ENCODE results near the gene JARID2.

The JARID2 gene

DNA sequence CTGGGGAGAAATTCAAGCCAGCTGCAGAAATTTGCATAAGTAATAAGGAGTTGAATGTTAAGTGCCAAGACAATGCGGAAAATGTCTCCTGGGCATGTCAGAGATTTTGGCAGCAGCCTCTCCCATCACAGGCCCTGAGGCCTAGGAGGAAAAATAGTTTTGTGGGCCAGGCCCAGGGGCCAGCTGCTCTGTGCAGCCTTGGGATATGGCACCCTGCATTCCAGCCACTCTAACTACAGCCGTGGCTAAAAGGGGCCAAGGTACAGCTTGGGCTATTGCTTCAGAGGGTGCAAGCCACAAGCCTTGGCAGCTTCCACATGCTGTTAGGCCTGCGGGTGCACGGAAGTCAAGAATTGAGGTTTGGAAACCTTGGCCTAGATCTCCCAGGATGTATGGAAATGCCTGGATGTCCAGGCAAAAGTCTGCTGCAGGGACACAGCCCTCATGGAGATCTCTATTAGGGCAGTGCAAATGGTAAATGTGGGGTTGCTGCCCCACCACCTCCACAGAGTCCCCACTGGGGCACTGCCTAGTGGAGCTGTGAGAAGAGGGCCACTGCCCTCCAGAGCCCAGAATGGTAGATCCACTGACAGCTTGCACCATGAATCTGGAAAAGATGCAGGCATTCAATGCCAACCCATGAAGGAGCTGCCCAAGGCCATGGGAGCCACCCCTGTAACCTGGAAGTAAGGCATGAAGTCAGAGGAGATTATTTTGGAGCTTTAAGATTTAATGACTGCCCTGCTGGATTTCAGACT is 290.5 kb downstream of the JARID2 start:
- Histone ChIP-seq H3K27ac (ENCODE audit: low read depth, low read length) (no peak overlapping the region), H3K79me2 (ENCODE audit: insufficient read depth, low read length) (peaks cover 27% of the 10 kb centered on the region), H3K9ac (ENCODE audit: low read length) (no peak overlapping the region), H3K9me3 (ENCODE audit: insufficient read depth, low read length) (no peaks in the 10 kb centered on the region), H3K27me3 (ENCODE audit: low read length) (no peaks in the 10 kb centered on the region), H2AFZ (ENCODE audit: low read depth, low read length, severe bottlenecking) (no peak overlapping the region), H3F3A (ENCODE audit: insufficient read depth) (no peaks in the 10 kb centered on the region), H3K9me2 (replicated peaks; ENCODE audit: insufficient read depth, low read length) (no peaks in the 10 kb centered on the region), H3K4me3 (ENCODE audit: insufficient read depth, low read length, poor library complexity, severe bottlenecking) (no peak overlapping the region), H3K4me2 (ENCODE audit: low read depth, low read length, poor library complexity, severe bottlenecking) (no peak overlapping the region), H3K36me3 (ENCODE audit: low read length) (no peaks in the 10 kb centered on the region), H4K20me1 (ENCODE audit: low read depth, low read length) (peaks cover 12% of the 10 kb centered on the region; the same call in 1 of the 2 replicates)
- TF ChIP-seq EZH2phosphoT487 (conservative IDR thresholded peaks at IDR 0.05; ENCODE audit: low read length) = no peak
- TF ChIP-seq, protein P1, sequence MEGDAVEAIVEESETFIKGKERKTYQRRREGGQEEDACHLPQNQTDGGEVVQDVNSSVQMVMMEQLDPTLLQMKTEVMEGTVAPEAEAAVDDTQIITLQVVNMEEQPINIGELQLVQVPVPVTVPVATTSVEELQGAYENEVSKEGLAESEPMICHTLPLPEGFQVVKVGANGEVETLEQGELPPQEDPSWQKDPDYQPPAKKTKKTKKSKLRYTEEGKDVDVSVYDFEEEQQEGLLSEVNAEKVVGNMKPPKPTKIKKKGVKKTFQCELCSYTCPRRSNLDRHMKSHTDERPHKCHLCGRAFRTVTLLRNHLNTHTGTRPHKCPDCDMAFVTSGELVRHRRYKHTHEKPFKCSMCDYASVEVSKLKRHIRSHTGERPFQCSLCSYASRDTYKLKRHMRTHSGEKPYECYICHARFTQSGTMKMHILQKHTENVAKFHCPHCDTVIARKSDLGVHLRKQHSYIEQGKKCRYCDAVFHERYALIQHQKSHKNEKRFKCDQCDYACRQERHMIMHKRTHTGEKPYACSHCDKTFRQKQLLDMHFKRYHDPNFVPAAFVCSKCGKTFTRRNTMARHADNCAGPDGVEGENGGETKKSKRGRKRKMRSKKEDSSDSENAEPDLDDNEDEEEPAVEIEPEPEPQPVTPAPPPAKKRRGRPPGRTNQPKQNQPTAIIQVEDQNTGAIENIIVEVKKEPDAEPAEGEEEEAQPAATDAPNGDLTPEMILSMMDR (IDR thresholded peaks at IDR 0.05; ENCODE audit: insufficient read depth, low read length, poor library complexity, severe bottlenecking) = no peak

DNA sequence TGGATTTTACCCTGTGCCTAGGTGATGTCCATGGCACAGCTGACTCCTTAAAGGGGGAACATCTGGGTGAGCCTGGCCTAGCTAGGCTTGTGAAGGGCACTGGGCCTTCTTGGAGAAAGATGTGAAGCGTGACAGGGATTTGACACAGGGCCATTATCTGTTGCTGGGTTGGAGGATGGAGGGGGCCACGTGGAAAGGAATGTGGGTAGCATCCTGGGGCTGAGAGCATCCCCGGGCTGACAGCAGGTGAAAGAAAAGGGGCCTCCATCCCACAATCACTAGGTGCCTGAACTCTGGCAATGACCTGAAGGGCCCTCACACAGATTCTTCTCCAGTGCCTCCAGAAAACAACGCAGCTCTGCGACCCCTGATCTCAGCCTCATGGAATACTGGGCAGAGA is 292.2 kb downstream of the JARID2 start:
- no peak overlapping the region for H3K4me2 ChIP-seq (ENCODE audit: low read depth, low read length, poor library complexity, severe bottlenecking)

DNA sequence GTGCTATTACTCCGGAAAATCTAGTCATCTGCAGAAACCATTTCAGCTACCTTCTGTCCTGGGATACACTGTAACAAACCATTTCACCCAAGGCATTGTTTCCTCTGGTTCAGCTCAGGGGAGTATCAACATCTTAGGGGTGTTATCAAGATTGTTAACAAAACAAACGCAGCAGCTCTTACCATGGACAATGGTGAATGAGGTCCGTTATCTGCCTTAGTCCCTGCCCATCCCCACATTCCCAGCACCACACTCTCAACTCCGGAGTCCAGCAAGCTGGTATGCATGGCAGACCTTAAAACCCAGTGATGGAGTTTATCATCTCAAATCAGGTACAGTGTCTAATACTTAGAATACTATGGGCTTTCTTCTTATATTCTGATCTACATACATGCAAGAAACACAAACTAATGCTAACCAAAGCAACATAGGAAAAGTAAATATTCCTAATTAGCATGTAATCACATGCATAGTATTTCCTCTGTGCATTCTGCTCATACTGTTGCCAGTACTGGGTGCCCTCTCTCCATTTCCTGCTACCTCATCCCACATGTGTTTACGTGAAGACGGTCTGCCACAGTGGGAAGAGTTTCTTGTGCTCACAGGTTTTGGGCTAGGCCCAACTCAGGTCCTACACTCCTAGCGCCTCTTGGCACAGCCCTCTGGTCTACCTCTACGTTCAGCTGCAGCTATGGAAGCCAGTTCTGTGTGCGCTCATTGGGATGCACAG is 293.1 kb downstream of the JARID2 start:
- H3K9ac ChIP-seq (ENCODE audit: low read length) = no peak overlapping the region
- H3K36me3 ChIP-seq (ENCODE audit: low read length) = no peaks in the 10 kb centered on the region

More for the DNA sequence above, 292.2 kb downstream of the JARID2 start:
- no peak for TF ChIP-seq EZH2phosphoT487 (conservative IDR thresholded peaks at IDR 0.05; ENCODE audit: low read length)
- TF ChIP-seq, protein P1 (IDR thresholded peaks at IDR 0.05; ENCODE audit: insufficient read depth, low read length, poor library complexity, severe bottlenecking) = no peak
- no peak overlapping the region for H3K9ac ChIP-seq (ENCODE audit: low read length)
- H2AFZ ChIP-seq (ENCODE audit: low read depth, low read length, severe bottlenecking) = no peak overlapping the region
- H3F3A ChIP-seq (ENCODE audit: insufficient read depth) = no peaks in the 10 kb centered on the region
- no peak overlapping the region for H3K4me3 ChIP-seq (ENCODE audit: insufficient read depth, low read length, poor library complexity, severe bottlenecking)
- peaks cover 42% of the 10 kb centered on the region for H3K79me2 ChIP-seq (ENCODE audit: insufficient read depth, low read length)
- H4K20me1 ChIP-seq (ENCODE audit: low read depth, low read length) = peaks cover 19% of the 10 kb centered on the region; the same call in 1 of the 2 replicates
- H3K27ac ChIP-seq (ENCODE audit: low read depth, low read length) = no peak overlapping the region
- no peaks in the 10 kb centered on the region for H3K27me3 ChIP-seq (ENCODE audit: low read length)
- no peaks in the 10 kb centered on the region for H3K36me3 ChIP-seq (ENCODE audit: low read length)
- H3K9me3 ChIP-seq (ENCODE audit: insufficient read depth, low read length) = no peaks in the 10 kb centered on the region
- H3K9me2 ChIP-seq (replicated peaks; ENCODE audit: insufficient read depth, low read length) = no peaks in the 10 kb centered on the region

More for the DNA sequence above, 293.1 kb downstream of the JARID2 start:
- TF ChIP-seq, protein P1 (IDR thresholded peaks at IDR 0.05; ENCODE audit: insufficient read depth, low read length, poor library complexity, severe bottlenecking) = no peak
- no peak for TF ChIP-seq EZH2phosphoT487 (conservative IDR thresholded peaks at IDR 0.05; ENCODE audit: low read length)
- Histone ChIP-seq H3K79me2 (ENCODE audit: insufficient read depth, low read length) (peaks cover 49% of the 10 kb centered on the region), H3K9me2 (replicated peaks; ENCODE audit: insufficient read depth, low read length) (no peaks in the 10 kb centered on the region), H3F3A (ENCODE audit: insufficient read depth) (no peaks in the 10 kb centered on the region), H4K20me1 (ENCODE audit: low read depth, low read length) (peaks cover 19% of the 10 kb centered on the region; the same call in 1 of the 2 replicates), H3K4me2 (ENCODE audit: low read depth, low read length, poor library complexity, severe bottlenecking) (no peak overlapping the region), H3K27ac (ENCODE audit: low read depth, low read length) (no peak overlapping the region), H3K27me3 (ENCODE audit: low read length) (no peaks in the 10 kb centered on the region), H3K9me3 (ENCODE audit: insufficient read depth, low read length) (no peaks in the 10 kb centered on the region), H3K4me3 (ENCODE audit: insufficient read depth, low read length, poor library complexity, severe bottlenecking) (no peak overlapping the region), H2AFZ (ENCODE audit: low read depth, low read length, severe bottlenecking) (no peak overlapping the region)

Measured in SU-DHL-6 (cell line).